NCI-H1092 treated with DMSO at 0.1 percent for 48 hours (cell line): ENCODE results near the gene LRRC8D.

Source experiments
- DNase-seq: peaks from one replicate; lab custom pipeline; 2025; lab: John Stamatoyannopoulos, UW

The LRRC8D gene

GRCh38 chr1:89896105-89896942 lies 75.5 kb downstream of the LRRC8D start:
- DNase-seq, result no peak

GRCh38 chr1:89897347-89898133 lies 76.7 kb downstream of the LRRC8D start:
- DNase-seq, result no peak

GRCh38 chr1:89898150-89898549 lies 77.3 kb downstream of the LRRC8D start:
- DNase-seq, result no peak

DNA sequence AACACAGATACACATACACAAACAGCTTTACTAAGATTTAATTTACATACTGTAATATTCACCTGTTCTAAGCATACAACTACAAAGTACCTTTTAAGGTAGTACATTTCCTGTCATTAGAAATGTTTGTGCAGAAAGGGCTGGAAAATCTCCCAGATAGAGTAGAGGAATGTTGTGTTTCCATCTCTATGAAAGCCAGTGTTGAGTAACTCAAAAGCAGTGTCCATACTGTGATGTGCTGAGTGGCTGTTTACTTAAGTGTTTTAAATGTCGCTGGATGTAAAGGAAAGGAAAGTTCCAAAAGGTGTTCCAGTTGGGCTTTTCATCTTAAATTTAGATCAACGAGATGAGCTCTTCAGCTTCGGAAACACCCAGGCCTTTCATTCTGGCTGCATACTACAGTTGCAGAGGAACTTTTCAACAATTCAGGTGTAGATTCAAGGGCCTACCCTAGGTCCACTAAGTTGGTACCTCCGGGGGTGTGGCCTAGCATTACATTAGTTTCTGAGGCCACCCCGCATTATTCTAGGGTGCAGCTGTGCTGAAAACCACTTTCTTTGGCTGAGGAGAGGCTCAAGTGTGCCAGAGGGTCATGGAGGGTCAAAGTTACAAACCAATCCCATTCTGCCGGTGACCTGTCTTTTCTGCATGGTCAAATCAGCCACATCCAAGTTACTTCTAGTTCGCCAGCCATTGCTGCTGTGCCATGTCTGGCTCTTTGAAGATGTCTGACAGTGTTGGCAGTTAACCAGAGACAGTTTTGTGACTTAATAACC lies 78.1 kb downstream of the LRRC8D start:
- no peak for DNase-seq

DNA sequence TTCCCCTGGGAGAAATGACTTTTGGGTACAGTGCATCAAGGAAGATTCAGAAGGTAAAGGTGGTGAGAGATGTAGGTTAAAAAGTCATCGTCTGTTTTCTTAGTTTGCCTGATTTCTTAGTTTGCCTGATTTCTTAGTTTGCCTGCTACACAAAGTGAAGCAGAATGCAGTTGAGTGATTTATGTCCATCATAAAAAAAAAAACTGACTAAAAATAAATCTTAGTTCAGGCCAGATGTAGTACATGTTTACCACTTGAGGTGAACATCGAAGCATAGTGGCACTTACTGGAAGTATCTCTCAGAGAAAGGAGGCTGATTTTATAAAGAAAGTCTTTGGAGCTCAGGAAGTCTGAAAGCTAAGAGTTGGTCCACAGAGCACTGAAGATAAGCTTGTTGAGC lies 79.5 kb downstream of the LRRC8D start:
- DNase-seq, result no peak

GRCh38 chr1:89900791-89901708 lies 80.2 kb downstream of the LRRC8D start:
- no peak for DNase-seq

- DNase-seq, result no peak
These were observed 81.3 kb downstream of the LRRC8D start for GRCh38 chr1:89901957-89902669.

DNA sequence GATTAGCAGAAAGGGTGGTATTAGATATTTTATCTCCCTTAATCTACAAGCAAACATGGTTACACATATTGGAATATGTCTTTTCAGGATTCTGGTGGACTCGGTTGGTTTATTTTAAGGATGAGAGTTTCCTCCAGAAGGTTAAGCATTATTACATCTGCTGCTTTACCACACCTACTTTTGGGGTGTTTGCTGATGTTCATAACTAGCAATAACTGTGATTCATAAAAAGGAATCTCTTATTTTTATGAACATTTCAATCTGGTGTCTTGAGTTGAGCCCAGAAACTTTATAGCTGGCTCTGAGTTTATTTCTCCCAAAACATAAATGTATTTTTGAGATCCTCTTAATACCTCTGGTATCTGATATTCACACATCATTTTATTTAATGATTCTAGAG lies 82.7 kb downstream of the LRRC8D start:
- no peak for DNase-seq

- DNase-seq, result no peak
These were observed 83.6 kb downstream of the LRRC8D start for GRCh38 chr1:89904219-89904980.

DNA sequence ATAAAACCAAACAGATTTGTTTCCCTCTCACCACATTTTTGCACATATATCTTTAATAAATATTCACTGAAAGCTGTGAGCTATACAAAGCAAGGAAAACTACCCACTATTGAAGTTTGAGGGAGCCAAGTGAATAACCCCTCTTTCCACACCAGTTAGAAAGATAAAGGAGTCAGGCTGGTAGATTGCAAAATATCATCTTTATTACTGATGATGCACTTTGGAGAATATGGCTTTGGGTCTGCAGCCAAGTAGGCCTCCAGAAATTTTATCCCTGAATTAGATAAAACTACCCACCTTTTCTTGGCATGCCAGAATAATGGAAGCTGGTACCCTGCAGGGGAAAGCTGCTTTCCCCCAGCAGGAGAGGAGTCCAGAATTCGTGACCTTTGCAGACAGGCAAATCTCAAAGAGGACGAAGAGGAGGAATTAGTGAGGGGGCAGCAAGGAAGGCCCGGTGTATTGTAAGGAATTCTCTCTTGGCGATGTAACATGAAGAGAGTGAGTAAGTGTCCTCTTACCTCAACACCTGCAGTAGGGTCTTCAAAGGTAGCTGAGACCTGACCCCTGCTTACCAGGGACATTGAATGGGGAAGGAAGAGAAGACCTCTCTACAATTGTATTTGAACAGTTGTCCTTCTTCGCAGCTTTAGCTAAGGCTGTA lies 84.7 kb downstream of the LRRC8D start:
- DNase-seq, result no peak

DNA sequence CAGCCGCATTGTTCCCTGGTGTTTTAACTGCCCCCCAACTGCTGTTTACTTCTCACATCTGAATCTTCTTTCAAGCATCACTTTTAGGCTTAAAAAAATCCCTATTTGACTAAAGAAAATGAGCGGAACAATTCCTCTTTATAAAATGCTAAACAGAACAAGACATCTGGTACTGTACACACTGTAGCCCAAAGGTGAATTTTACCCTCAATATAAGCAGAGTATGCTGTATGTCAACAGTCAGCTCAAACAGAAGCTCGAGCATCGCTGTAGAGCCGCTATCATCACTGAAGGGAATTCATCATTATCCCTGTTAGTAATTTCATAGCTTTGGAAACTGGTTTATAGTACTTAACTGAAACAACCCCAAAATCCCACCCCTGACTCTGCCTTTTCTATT lies 85.3 kb downstream of the LRRC8D start:
- no peak for DNase-seq

GRCh38 chr1:89907727-89908212 lies 86.9 kb downstream of the LRRC8D start:
- no peak for DNase-seq

GRCh38 chr1:89908273-89908671 lies 87.4 kb downstream of the LRRC8D start:
- DNase-seq, result no peak

DNA sequence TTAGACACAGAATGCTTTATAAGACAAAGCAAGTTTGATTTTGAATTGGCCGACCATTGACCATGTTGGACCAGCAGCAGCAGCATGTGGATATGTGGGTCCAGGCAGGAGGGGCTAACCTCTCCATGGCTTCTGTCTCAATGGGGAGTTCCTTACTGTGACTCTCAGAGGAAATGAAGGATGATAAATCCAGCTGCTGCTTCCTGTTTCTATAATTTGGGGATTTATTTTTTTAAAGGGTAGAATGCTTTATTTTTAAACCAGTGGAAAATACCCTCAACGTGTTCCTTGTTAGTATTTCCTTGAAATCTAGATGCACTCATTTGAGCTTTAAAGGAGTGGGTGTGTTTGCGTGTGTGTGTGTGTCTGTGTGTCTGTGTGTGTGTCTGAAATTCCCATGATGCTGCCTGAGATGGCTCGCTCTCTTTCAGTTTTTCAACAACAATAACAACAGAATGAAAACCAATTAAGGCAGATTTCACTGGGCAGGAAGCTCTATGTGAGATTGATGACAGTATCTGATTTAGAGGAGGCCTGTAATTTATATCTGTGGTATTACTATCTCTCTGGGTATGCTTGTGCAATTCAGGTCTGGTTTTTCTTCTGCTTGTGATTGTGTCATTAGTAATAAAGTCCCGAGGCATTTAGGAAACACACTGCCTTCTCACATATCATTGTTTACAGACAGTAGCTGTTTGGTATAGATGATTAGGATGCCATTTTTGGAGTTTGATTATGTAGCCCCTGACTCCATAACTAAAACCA lies 88.0 kb downstream of the LRRC8D start:
- DNase-seq, result no peak

- no peak for DNase-seq
These were observed 89.4 kb downstream of the LRRC8D start for GRCh38 chr1:89910268-89910667.

DNA sequence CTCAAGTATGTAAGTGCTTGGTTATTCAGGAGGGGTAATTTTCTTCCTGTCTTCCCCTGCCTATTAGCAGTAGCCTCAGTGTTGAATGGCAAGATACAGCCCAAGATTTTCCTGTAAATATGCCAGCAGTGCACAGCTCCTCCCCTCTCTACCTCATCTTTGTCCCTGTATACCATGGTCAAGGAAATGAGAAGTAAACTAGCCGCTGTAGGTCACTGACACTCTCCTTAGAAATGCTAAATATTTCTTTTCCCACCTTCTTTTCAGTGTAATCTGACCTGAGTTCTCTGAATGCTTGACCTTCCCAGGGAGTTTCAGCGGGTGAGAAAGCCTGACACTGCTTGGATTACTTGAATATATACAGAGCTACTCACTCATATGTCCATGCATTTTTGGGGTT lies 89.9 kb downstream of the LRRC8D start:
- no peak for DNase-seq

- DNase-seq, result no peak
These were observed 90.6 kb downstream of the LRRC8D start for GRCh38 chr1:89911191-89911991.

DNA sequence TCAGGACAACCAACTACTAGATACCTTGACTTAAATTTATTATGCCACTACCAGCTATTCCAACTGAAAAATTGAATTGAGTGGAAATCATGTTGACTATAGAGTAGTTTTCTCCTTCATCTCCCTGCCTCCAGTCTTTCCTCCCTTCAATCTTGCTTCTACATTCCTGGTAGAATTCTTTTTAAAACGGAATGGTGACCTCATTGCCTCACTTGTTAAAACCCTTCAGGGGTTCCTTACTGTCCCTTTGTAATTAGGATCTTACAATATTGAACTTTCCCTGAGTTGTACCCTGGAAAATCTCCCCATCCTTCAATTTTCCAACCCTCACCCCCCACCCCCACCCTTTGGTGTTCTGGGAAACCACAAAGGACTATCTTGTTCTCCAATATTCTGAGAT lies 91.2 kb downstream of the LRRC8D start:
- no peak for DNase-seq
